IPS-20b (cell line): ENCODE measurements around the gene SNRPB2.

ENCODE experiments used
- H3K27ac ChIP-seq: one replicate; pipeline ENCODE4 v1.5.1; 2013; ENCODE audit warnings: low read length
- H3K27me3 ChIP-seq: 2 replicates; pipeline ENCODE4 v1.6.1; 2013; ENCODE audit warnings: mild to moderate bottlenecking, low read length, inconsistent platforms; ENCODE audit not compliant: insufficient read depth
- H3K36me3 ChIP-seq: 2 replicates; pipeline ENCODE4 v1.6.1; 2013; ENCODE audit warnings: low read depth, mild to moderate bottlenecking, inconsistent platforms, low read length, moderate library complexity; ENCODE audit not compliant: insufficient read depth
- H3K4me1 ChIP-seq: 2 replicates; pipeline ENCODE4 v1.6.1; 2013; ENCODE audit warnings: mild to moderate bottlenecking, control low read depth, inconsistent platforms, low read length, moderate library complexity; ENCODE audit not compliant: insufficient read depth
- H3K4me3 ChIP-seq: 2 replicates; pipeline ENCODE4 v1.5.1; 2013; ENCODE audit warnings: mild to moderate bottlenecking, low read length, inconsistent platforms
- H3K9ac ChIP-seq: 2 replicates; pipeline ENCODE4 v1.6.1; 2013; ENCODE audit warnings: low read depth, mild to moderate bottlenecking, inconsistent platforms, low read length, moderate library complexity
- H3K9me3 ChIP-seq: 2 replicates; pipeline ENCODE4 v1.6.1; 2013; ENCODE audit warnings: mild to moderate bottlenecking, low read depth, low read length, inconsistent platforms; ENCODE audit not compliant: insufficient read depth

SNRPB2 gene

DNA sequence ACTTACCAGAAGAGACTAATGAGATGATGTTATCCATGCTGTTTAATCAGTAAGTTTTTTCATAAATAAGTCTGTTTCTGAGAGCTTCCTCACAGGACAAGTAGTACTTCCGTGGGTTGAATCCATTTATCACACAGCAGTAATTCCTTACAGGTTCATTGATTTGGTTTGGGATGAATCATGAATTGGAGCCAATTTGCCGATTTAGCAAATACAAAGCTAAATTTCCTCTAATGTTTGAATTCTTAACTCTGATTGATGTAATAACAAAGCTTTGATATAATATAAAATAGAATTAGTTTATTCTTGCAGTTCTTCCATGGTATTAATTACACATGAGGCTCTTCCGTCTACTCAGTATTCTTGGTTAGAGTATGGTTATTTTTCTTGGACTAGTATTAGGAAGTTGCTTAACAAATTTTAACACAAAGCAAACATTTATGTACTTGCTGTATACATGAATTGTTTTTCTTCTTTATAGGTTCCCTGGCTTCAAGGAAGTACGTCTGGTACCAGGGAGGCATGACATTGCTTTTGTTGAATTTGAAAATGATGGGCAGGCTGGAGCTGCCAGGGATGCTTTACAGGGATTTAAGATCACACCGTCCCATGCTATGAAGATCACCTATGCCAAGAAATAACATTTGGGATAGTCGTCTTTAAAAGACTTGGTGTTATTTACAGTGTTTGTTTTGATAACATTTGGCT is 10.7 kb downstream of the SNRPB2 start:
- Histone ChIP-seq H3K27me3 (no peaks in the 10 kb centered on the region), H3K9me3 (no peaks in the 10 kb centered on the region), H3K27ac (no peak overlapping the region), H3K4me3 (no peak overlapping the region), H3K4me1 (no peaks in the 10 kb centered on the region), H3K36me3 (peaks cover 64% of the 10 kb centered on the region), H3K9ac (no peak overlapping the region)

GRCh38 chr20:16744178-16744807 is 14.5 kb downstream of the SNRPB2 start:
- Histone ChIP-seq H3K9me3 (no peaks in the 10 kb centered on the region), H3K4me3 (no peak overlapping the region), H3K27me3 (no peaks in the 10 kb centered on the region), H3K36me3 (peaks cover 29% of the 10 kb centered on the region), H3K4me1 (no peaks in the 10 kb centered on the region), H3K27ac (no peak overlapping the region), H3K9ac (no peak overlapping the region)

DNA sequence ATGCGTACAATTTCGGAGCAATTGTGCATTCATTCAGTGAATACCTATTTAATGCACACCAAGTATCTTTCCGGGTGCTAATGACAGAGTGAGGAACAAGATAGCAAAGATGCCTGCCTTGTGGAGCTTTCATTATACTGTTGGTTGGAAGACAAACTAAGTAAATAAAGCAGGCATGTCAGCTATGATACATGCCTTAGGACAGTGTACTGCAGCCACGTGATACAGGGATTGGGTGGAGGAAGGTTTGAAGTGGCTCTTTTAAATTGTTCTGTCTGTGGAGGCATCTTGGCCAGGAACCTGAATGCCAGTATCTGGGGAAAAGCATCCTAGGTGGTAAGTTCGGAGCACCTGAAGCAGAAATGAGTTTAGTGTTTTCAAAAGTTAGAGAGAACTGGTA is 15.4 kb downstream of the SNRPB2 start:
- H3K27me3 ChIP-seq = no peaks in the 10 kb centered on the region
- H3K4me1 ChIP-seq = no peaks in the 10 kb centered on the region
- no peak overlapping the region for H3K9ac ChIP-seq
- H3K27ac ChIP-seq = no peak overlapping the region
- H3K9me3 ChIP-seq = no peaks in the 10 kb centered on the region
- H3K4me3 ChIP-seq = no peak overlapping the region
- H3K36me3 ChIP-seq = peaks cover 20% of the 10 kb centered on the region

- H3K27ac ChIP-seq = no peak overlapping the region
- H3K27me3 ChIP-seq = no peaks in the 10 kb centered on the region
- peaks cover 2% of the 10 kb centered on the region; the same call in 1 of the 2 replicates for H3K4me1 ChIP-seq
- no peak overlapping the region for H3K4me3 ChIP-seq
- no peaks in the 10 kb centered on the region for H3K9me3 ChIP-seq
- H3K36me3 ChIP-seq = no peaks in the 10 kb centered on the region
- H3K9ac ChIP-seq = no peak overlapping the region
Measured at GRCh38 chr20:16747291-16747811, 17.5 kb downstream of the SNRPB2 start.

GRCh38 chr20:16748308-16748900 is 18.6 kb downstream of the SNRPB2 start, which contains the start of gene OTOR:
TSS of gene OTOR (plus strand) at chr20:16748358. CDS start at chr20:16748402, 44 bp downstream.
- Histone ChIP-seq H3K36me3 (no peaks in the 10 kb centered on the region), H3K9me3 (no peaks in the 10 kb centered on the region), H3K27me3 (no peaks in the 10 kb centered on the region), H3K9ac (no peak within 1 kb of the TSS), H3K4me3 (no peak within 1 kb of the TSS), H3K27ac (no peak within 1 kb of the TSS), H3K4me1 (peaks cover 8% of the 10 kb centered on the region; the same call in 1 of the 2 replicates)

- Histone ChIP-seq H3K27me3 (no peaks in the 10 kb centered on the region), H3K4me3 (no peak overlapping the region), H3K27ac (no peak overlapping the region), H3K36me3 (no peaks in the 10 kb centered on the region), H3K9ac (no peak overlapping the region), H3K9me3 (no peaks in the 10 kb centered on the region), H3K4me1 (peaks cover 8% of the 10 kb centered on the region; the same call in 1 of the 2 replicates)
Measured at GRCh38 chr20:16749573-16749972, 19.7 kb downstream of the SNRPB2 start.

DNA sequence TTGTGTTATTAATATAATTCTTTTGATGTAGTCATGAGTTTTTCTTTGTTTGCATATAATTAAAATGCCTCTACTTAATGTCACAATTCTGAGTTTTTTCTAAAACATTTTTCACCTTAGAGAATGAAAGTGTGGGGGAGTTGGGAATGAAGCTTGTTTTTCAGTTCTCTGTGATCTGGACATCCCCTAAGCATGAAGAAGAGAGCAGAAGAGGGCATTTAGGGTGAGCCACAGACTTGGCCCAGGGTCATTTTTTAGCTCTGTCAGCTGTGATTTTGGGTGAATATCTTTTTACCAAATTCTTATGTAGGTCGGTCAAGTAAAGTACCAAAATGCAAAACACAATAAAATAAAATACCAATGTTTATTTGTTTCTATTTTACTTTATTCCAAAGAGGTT is 22.3 kb downstream of the SNRPB2 start:
- no peaks in the 10 kb centered on the region for H3K36me3 ChIP-seq
- H3K9me3 ChIP-seq = peaks cover 12% of the 10 kb centered on the region; the same call in 1 of the 2 replicates
- H3K4me1 ChIP-seq = peaks cover 8% of the 10 kb centered on the region; the same call in 1 of the 2 replicates
- H3K4me3 ChIP-seq = no peak overlapping the region
- no peaks in the 10 kb centered on the region for H3K27me3 ChIP-seq
- H3K9ac ChIP-seq = no peak overlapping the region
- no peak overlapping the region for H3K27ac ChIP-seq

- Histone ChIP-seq H3K36me3 (no peaks in the 10 kb centered on the region), H3K4me1 (peaks cover 8% of the 10 kb centered on the region; the same call in 1 of the 2 replicates), H3K4me3 (no peak overlapping the region), H3K9me3 (peaks cover 12% of the 10 kb centered on the region; the same call in 1 of the 2 replicates), H3K27me3 (no peaks in the 10 kb centered on the region), H3K27ac (no peak overlapping the region), H3K9ac (no peak overlapping the region)
Measured at GRCh38 chr20:16752901-16753300, 23.1 kb downstream of the SNRPB2 start.

- Histone ChIP-seq H3K27me3 (no peaks in the 10 kb centered on the region), H3K4me3 (no peak overlapping the region), H3K9ac (no peak overlapping the region), H3K9me3 (peaks cover 12% of the 10 kb centered on the region; the same call in 1 of the 2 replicates), H3K4me1 (no peaks in the 10 kb centered on the region), H3K27ac (no peak overlapping the region), H3K36me3 (no peaks in the 10 kb centered on the region)
Measured at GRCh38 chr20:16758454-16759180, 28.8 kb downstream of the SNRPB2 start.

DNA sequence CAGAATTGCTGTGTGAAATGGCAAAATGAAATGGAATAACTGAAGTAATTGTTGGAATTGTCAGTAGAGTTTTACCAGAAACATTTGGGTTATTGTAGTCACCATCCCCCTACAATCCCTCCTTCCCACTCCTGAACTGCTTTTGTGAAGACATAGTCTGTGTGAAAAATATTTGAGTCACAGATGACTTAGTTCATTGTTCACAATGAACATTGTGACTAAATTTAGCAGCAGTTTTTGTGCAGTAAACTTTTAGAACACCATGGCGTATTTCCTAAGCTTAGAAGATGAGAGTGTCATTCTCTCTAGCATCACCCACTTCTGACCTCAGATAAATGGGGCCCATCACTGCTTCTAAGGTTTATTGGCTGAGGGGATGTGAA is 29.3 kb downstream of the SNRPB2 start:
- Histone ChIP-seq H3K27ac (no peak overlapping the region), H3K9ac (no peak overlapping the region), H3K9me3 (peaks cover 12% of the 10 kb centered on the region; the same call in 1 of the 2 replicates), H3K4me3 (no peak overlapping the region), H3K27me3 (no peaks in the 10 kb centered on the region), H3K4me1 (no peaks in the 10 kb centered on the region), H3K36me3 (no peaks in the 10 kb centered on the region)
